HFFc6 (cell line): ENCODE measurements around the gene UGGT1. TPM values are rescaled to one million over a fixed set of nuclear protein-coding genes. Genes with fewer than 3 reads are reported as not detected.

Experiments used
- DNase-seq: peaks from one replicate; pipeline ENCODE4 v3.0.0-alpha.2; 2018
- H3K27ac Mint-ChIP-seq: 2 replicates; pipeline ENCODE4 v1.8.0; 2020; ENCODE audit warnings: mild to moderate bottlenecking, mixed read lengths
- H3K27me3 Mint-ChIP-seq: 2 replicates; pipeline ENCODE4 v1.8.0; 2021; ENCODE audit warnings: mild to moderate bottlenecking, moderate library complexity, mixed read lengths; ENCODE audit not compliant: insufficient read depth
- H3K36me3 Mint-ChIP-seq: 2 replicates; pipeline ENCODE4 v1.8.0; 2021; ENCODE audit warnings: low read depth, mixed read lengths
- H3K4me1 Mint-ChIP-seq: 2 replicates; pipeline ENCODE4 v1.8.0; 2020; ENCODE audit warnings: low read depth, mixed read lengths
- H3K4me3 Mint-ChIP-seq: 2 replicates; pipeline ENCODE4 v1.8.0; 2020; ENCODE audit warnings: mild to moderate bottlenecking, moderate library complexity, mixed read lengths
- H3K9me3 Mint-ChIP-seq: 2 replicates; pipeline ENCODE4 v1.8.0; 2020; ENCODE audit warnings: mild to moderate bottlenecking, mixed read lengths
- total RNA-seq, 6 experiments: library from RNA; stranded (reverse); fragmentation: NEBNext Ultra II Directional; extraction: Animal tissue kit (Norgen Biotek cat#: 25700); gene quantifications; 2 replicates in 1 of 6; 3 replicates in 5 of 6; pipeline ENCODE4 v1.2.3, GENCODE V29; 2021
- TF ChIP-seq, protein P1 (sequence below): fragments of 200-600 bp; sonication (generic); IDR thresholded peaks from 2 replicates; pipeline ENCODE4 v1.5.0; 2021; ENCODE audit warnings: antibody characterized with exemption, mild to moderate bottlenecking

The UGGT1 gene
- total RNA-seq, 6 experiments from 2014 or later: 60.8 to 74.5 (median 71.8) TPM

DNA sequence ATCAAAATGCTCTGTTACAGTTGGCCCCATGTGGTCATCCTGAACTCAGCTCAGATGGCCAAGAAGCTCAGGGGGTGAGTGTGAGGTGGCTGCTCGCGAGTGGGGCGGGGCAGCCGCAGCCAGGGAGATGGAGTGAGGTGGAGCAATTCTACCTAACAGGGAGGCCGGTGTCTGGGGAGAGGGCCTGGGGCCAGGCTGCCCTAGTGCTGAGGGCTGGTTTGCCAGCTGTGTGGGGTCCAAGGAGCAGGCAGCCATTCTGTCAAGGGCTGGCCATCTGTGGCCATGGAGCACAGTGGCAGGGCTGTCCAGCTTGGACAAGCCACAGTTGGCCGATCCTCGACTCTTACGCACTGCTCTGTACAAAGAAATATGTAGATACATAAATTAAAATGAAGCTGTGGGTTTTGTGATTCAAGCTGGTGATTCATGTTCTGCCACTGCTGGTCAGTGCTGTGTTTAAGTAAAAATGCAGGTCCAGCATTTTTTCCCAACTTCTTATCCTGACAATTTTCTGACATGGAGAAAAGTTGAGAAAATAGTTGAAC lies 145.6 kb downstream of the UGGT1 start:
- H3K27me3 Mint-ChIP-seq: peaks cover 21% of the 10 kb centered on the region
- peaks cover 23% of the 10 kb centered on the region for H3K4me1 Mint-ChIP-seq
- TF ChIP-seq, protein P1, sequence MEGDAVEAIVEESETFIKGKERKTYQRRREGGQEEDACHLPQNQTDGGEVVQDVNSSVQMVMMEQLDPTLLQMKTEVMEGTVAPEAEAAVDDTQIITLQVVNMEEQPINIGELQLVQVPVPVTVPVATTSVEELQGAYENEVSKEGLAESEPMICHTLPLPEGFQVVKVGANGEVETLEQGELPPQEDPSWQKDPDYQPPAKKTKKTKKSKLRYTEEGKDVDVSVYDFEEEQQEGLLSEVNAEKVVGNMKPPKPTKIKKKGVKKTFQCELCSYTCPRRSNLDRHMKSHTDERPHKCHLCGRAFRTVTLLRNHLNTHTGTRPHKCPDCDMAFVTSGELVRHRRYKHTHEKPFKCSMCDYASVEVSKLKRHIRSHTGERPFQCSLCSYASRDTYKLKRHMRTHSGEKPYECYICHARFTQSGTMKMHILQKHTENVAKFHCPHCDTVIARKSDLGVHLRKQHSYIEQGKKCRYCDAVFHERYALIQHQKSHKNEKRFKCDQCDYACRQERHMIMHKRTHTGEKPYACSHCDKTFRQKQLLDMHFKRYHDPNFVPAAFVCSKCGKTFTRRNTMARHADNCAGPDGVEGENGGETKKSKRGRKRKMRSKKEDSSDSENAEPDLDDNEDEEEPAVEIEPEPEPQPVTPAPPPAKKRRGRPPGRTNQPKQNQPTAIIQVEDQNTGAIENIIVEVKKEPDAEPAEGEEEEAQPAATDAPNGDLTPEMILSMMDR: no peak
- DNase-seq: peak; percentile 88
- no peaks in the 10 kb centered on the region for H3K9me3 Mint-ChIP-seq
- peak overlapping the region; percentile 61 for H3K27ac Mint-ChIP-seq
- H3K4me3 Mint-ChIP-seq: peak overlapping the region; percentile 46; the same call in 1 of the 2 replicates
- no peaks in the 10 kb centered on the region for H3K36me3 Mint-ChIP-seq

DNA sequence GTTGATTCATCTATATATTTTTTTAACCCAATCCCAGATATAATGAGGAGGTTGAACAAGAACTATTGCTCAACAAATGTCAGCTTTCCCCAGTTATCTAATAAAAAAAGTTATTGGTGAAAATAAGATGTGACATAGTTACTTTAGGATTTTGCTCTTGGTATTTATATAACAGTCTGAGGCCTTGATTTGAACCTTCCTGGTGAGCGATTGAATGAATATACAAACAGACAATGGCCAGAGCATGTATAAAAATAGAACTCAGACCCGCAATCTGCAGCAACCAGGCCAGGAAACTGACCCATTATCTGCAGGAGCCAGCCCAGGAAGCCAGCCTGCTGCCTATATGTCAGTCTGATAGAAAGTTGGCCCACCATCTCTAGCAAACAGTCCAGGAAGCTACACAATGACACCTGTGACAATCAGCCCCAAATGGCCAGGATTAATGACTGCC lies 146.1 kb downstream of the UGGT1 start:
- peak; percentile 46 for DNase-seq
- Mint-ChIP-seq H3K4me1 (peaks cover 23% of the 10 kb centered on the region), H3K4me3 (no peak overlapping the region; the same call in 1 of the 2 replicates), H3K27ac (peak overlapping the region; percentile 61), H3K9me3 (no peaks in the 10 kb centered on the region), H3K27me3 (peaks cover 21% of the 10 kb centered on the region), H3K36me3 (no peaks in the 10 kb centered on the region)
- TF ChIP-seq, protein P1: no peak

DNA sequence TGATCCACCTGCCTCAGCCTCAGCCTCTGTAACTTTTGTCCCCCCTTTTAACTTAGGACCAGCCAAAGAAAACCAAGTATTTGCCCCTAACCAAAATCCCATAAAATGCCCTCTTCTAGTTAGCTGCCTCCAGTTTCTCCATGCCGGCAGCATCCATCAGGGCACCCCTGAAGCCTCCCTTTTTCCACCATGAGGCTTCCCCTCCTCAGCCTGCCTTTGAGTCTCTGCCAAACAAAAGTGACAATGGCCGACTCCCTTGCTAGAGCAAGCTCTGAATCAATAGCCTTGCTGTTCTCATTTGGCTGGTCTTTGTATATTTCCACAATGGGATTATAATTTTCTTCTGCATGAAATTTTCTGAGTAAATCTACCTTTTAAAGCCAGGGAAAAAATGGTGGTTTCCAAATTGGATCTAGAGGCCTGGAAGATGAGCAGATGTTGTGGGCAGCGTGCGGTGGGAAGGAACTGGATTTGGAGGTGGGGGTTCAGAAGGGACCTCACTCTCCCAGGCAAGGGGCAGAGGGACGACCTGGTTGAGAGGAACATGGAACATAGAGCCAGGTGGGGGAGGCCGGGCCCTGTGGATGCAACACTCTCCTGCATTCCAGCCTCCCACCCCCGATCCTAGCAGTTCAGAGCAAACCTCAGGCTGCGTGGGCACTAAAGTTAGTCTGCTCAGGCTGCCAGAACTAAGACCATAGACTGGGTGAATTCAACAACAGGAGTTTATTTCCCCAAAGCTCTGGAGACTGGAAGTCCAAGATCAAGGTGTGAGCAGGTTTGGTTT lies 147.1 kb downstream of the UGGT1 start:
- TF ChIP-seq, protein P1: no peak
- DNase-seq: no peak
- Mint-ChIP-seq H3K36me3 (no peaks in the 10 kb centered on the region), H3K27ac (no peak overlapping the region), H3K4me3 (no peak overlapping the region), H3K9me3 (no peaks in the 10 kb centered on the region), H3K27me3 (peaks cover 27% of the 10 kb centered on the region), H3K4me1 (peaks cover 23% of the 10 kb centered on the region)

DNA sequence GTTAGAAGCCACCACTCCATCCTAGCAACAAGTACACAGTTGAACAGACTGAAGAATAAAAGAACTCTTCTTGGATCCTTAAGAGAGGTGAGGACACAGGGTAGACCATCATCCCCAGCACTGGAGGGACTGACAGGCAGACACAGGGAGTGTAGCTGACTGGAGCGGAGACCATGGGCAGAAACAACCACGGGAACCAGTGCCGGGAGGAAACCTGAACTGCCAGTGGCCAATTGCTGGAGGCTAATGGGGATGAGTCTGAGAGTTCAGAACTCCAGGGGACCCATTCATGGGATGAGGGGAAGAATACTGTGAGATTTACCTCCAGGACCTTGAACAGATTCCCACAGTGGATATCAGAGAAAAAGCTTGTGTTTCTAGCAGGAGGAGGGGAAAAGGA lies 150.9 kb downstream of the UGGT1 start:
- H3K4me1 Mint-ChIP-seq: peaks cover 13% of the 10 kb centered on the region
- H3K4me3 Mint-ChIP-seq: no peak overlapping the region
- no peak overlapping the region for H3K27ac Mint-ChIP-seq
- H3K9me3 Mint-ChIP-seq: no peaks in the 10 kb centered on the region
- no peaks in the 10 kb centered on the region for H3K36me3 Mint-ChIP-seq
- peaks cover 36% of the 10 kb centered on the region for H3K27me3 Mint-ChIP-seq
- TF ChIP-seq, protein P1: no peak
- no peak for DNase-seq

Other genes starting within 250 kb of the UGGT1 start
- gene POLR2D, start 233.0 kb upstream of the UGGT1 start, total RNA-seq: 10 to 100 TPM; 36.4 to 46.8 (median 41.5) TPM
- 10 to 100 TPM; 13.9 to 18.2 (median 14.8) TPM for gene AMMECR1L, start 205.2 kb upstream of the UGGT1 start, total RNA-seq
- 10 to 100 TPM; 20.3 to 25.3 (median 22.4) TPM for gene SAP130, start 63.1 kb upstream of the UGGT1 start, total RNA-seq
- gene HS6ST1, start 227.7 kb downstream of the UGGT1 start, total RNA-seq: 10 to 100 TPM; 18.5 to 27.2 (median 24.3) TPM